Breast epithelium (tissue), 3 donors: ENCODE data around the gene KRTAP20-1.

ENCODE experiments used
- POLR2A ChIP-seq: fragments of 450-650 bp; IDR thresholded peaks from one replicate; pipeline ENCODE4 v1.6.1; 2016; ENCODE audit warnings: antibody characterized with exemption, mild to moderate bottlenecking, moderate library complexity
- TF ChIP-seq, protein P1 (sequence below), 3 donors: fragments of 450-650 bp; IDR thresholded peaks; one replicate each; pipeline ENCODE4 v1.5.1; 2016 to 2017; ENCODE audit warnings: antibody characterized with exemption in 3 of 3, mild to moderate bottlenecking in 3 of 3, moderate library complexity in 3 of 3

- TF ChIP-seq, protein P1, sequence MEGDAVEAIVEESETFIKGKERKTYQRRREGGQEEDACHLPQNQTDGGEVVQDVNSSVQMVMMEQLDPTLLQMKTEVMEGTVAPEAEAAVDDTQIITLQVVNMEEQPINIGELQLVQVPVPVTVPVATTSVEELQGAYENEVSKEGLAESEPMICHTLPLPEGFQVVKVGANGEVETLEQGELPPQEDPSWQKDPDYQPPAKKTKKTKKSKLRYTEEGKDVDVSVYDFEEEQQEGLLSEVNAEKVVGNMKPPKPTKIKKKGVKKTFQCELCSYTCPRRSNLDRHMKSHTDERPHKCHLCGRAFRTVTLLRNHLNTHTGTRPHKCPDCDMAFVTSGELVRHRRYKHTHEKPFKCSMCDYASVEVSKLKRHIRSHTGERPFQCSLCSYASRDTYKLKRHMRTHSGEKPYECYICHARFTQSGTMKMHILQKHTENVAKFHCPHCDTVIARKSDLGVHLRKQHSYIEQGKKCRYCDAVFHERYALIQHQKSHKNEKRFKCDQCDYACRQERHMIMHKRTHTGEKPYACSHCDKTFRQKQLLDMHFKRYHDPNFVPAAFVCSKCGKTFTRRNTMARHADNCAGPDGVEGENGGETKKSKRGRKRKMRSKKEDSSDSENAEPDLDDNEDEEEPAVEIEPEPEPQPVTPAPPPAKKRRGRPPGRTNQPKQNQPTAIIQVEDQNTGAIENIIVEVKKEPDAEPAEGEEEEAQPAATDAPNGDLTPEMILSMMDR (IDR thresholded peaks at IDR 0.05) = no peak
- TF ChIP-seq POLR2A = no peak
Measured at GRCh38 chr21:30629200-30629599, 13.0 kb downstream of the KRTAP20-1 start.
